Transverse colon (tissue), 4 donors: ENCODE results near the gene C16orf86. TPM values are rescaled to one million over a fixed set of nuclear protein-coding genes. Genes with fewer than 3 reads are reported as not detected.
A peak's percentile ranks its signal among the peaks of the same experiment; 100 is the strongest.

Experiments used
- DNase-seq: peaks from one replicate; pipeline ENCODE4 v3.0.0-alpha.2; 2019
- H3K27ac ChIP-seq, 4 donors: fragments of 200-600 bp; sonication (generic); 2 replicates each; pipeline ENCODE4 v1.5.1; 2016 to 2018; ENCODE audit warnings: inconsistent platforms in 4 of 4
- H3K27me3 ChIP-seq: fragments of 200-600 bp; sonication (generic); 2 replicates; pipeline ENCODE4 v1.5.1; 2017; ENCODE audit warnings: inconsistent platforms
- H3K36me3 ChIP-seq, 4 donors: fragments of 200-600 bp; sonication (generic); 2 replicates each; pipeline ENCODE4 v1.5.1; 2017 to 2019; ENCODE audit warnings: inconsistent platforms in 4 of 4
- H3K4me1 ChIP-seq, 4 donors: fragments of 200-600 bp; sonication (generic); 2 replicates each; pipeline ENCODE4 v1.5.1; 2017 to 2020; ENCODE audit warnings: inconsistent platforms in 4 of 4
- H3K4me3 ChIP-seq, 4 donors: fragments of 200-600 bp; sonication (generic); 1 replicate in 1 of 4; 2 replicates in 3 of 4; pipeline versions ENCODE4 v1.5.1 to v1.6.1; 2017 to 2019; ENCODE audit warnings: inconsistent platforms in 4 of 4
- H3K9me3 ChIP-seq, 2 donors: fragments of 200-600 bp; sonication (generic); 2 replicates each; pipeline ENCODE4 v1.5.1; 2017 to 2019; ENCODE audit warnings: inconsistent platforms in 2 of 2
- EP300 ChIP-seq: sonication (generic); formaldehyde crosslinking; IDR thresholded peaks from one replicate; pipeline ENCODE4 v1.6.1; 2017; ENCODE audit warnings: antibody characterized with exemption, low read depth
- POLR2A ChIP-seq: fragments of 450-650 bp; IDR thresholded peaks from one replicate; pipeline ENCODE4 v1.6.1; 2016; ENCODE audit warnings: antibody characterized with exemption, mild to moderate bottlenecking, moderate library complexity
- POLR2AphosphoS5 ChIP-seq, 3 donors: sonication (generic); formaldehyde crosslinking; IDR thresholded peaks; one replicate each; pipeline ENCODE4 v1.6.1; 2016; ENCODE audit warnings: antibody characterized with exemption in 3 of 3
- WGBS, 2 donors: methylation state at CpG; one replicate each; pipeline ENCODE4 v1.1.5; 2018; ENCODE audit warnings: low coverage in 1 of 2; 5-methylcytosine and 5-hydroxymethylcytosine counted together
- in situ Hi-C, 4 donors: fragments of 200-750 bp; cut with MboI; loops; one replicate each; pipeline versions ENCODE4 v1.15.0 to v1.15.1; 2017; ENCODE audit warnings: low sequenced_read_pairs in 3 of 4, low pct_ligation_motif_present in 1 of 4, low pct_unique_long_range_greater_than_20kb in 1 of 4
- intact Hi-C: fragments of 100-400 bp; cut with DNase I; formaldehyde crosslinking; loops from one replicate; pipeline ENCODE4 v1.15.1; 2023; ENCODE audit warnings: low total_unique reads
- total RNA-seq, 4 donors: library from RNA; depleted of rRNA; stranded (reverse); fragments of >200 nt; gene quantifications; one replicate each; pipeline ENCODE4 v1.1.0, GENCODE V29; 2016
- TF ChIP-seq, protein P1 (sequence below), 5 experiments: fragments of 200-600 bp in 3 of 5; fragments of 450-650 bp in 2 of 5; sonication (generic) in 3 of 5; IDR thresholded peaks; 1 replicate in 2 of 5; 2 replicates in 3 of 5; pipeline ENCODE4 v1.5.1; 2016 to 2017; ENCODE audit warnings: antibody characterized with exemption in 5 of 5, inconsistent platforms in 3 of 5, mild to moderate bottlenecking in 2 of 5, moderate library complexity in 1 of 5

C16orf86 gene
- total RNA-seq, 4 donors from 2014 or later = 0.60 to 7.1 (median 4.4) TPM

DNA sequence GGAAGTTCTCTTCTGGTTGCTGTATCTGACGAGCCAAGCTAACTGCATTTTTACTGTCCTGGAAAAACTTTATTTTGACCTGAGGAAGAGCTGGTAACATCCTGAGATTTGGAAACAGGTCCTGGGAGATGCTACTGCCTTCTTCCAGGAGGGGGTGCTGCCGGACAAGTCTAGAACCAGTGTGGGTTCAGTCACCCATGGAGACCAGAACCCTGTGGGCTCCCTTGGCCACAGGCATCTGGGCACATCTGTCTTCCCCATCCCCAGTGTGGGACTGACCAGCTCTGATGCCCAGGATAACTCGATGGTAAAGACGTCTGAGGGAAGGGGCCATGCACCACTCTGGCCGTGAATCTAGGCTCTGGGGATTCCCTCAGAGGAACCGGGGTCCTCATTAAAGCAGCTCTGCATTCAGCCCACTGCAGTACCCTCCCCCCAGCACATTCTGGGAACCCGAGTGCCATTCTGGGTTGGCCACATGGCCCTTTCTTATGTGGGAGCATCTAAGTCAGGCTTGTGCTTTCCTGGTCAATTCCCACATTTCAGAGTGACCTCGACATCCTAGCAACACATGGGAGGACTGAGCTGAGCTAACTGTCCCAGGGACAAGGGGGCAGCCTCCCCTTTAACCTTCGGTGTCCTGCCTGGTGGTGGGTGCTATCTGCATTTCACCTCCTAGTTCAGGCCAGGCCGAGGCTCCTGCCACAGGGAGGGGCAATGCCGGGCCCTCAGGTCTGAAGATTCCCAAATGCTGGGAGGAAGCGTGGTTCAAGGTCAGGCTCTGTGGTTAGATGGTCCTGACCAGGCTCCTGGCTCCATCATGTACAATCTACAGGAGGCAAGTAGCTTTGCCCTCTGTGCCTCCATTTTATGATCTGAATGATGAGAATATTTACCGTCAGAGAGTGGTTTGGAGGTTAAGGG lies 6.4 kb downstream of the C16orf86 start:
- peak; percentile 79 for DNase-seq
- intact Hi-C loops = no loop called here
- no peaks in the 10 kb centered on the region for H3K27me3 ChIP-seq
- H3K4me1 ChIP-seq = peaks cover 27 to 53% (median 40%) of the 10 kb centered on the region in 4 donors
- WGBS, 2 donors = 44% methylated on average over 13 of the region's 13 CpGs; no CpG with 5 or more reads in 1 of the 2 donors
- H3K9me3 ChIP-seq = no peaks in the 10 kb centered on the region
- no peaks in the 10 kb centered on the region for H3K36me3 ChIP-seq
- no peak overlapping the region for H3K4me3 ChIP-seq
- H3K27ac ChIP-seq = peak overlapping the region; percentile 73 to 84 (median 82)
- TF ChIP-seq, protein P1, sequence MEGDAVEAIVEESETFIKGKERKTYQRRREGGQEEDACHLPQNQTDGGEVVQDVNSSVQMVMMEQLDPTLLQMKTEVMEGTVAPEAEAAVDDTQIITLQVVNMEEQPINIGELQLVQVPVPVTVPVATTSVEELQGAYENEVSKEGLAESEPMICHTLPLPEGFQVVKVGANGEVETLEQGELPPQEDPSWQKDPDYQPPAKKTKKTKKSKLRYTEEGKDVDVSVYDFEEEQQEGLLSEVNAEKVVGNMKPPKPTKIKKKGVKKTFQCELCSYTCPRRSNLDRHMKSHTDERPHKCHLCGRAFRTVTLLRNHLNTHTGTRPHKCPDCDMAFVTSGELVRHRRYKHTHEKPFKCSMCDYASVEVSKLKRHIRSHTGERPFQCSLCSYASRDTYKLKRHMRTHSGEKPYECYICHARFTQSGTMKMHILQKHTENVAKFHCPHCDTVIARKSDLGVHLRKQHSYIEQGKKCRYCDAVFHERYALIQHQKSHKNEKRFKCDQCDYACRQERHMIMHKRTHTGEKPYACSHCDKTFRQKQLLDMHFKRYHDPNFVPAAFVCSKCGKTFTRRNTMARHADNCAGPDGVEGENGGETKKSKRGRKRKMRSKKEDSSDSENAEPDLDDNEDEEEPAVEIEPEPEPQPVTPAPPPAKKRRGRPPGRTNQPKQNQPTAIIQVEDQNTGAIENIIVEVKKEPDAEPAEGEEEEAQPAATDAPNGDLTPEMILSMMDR (IDR thresholded peaks at IDR 0.05) = peak; percentile 64 to 84 (median 74)
- no peak for TF ChIP-seq POLR2AphosphoS5 (IDR thresholded peaks at IDR 0.05)
- no peak for TF ChIP-seq EP300
- in situ Hi-C loops = loop anchor here in 3 of 4 donors (10.0 to 25.0 kb wide), 2 partner anchors 111 to 142 kb away; partner anchors contain the start of gene CTCF (in 2 of the 3)

DNA sequence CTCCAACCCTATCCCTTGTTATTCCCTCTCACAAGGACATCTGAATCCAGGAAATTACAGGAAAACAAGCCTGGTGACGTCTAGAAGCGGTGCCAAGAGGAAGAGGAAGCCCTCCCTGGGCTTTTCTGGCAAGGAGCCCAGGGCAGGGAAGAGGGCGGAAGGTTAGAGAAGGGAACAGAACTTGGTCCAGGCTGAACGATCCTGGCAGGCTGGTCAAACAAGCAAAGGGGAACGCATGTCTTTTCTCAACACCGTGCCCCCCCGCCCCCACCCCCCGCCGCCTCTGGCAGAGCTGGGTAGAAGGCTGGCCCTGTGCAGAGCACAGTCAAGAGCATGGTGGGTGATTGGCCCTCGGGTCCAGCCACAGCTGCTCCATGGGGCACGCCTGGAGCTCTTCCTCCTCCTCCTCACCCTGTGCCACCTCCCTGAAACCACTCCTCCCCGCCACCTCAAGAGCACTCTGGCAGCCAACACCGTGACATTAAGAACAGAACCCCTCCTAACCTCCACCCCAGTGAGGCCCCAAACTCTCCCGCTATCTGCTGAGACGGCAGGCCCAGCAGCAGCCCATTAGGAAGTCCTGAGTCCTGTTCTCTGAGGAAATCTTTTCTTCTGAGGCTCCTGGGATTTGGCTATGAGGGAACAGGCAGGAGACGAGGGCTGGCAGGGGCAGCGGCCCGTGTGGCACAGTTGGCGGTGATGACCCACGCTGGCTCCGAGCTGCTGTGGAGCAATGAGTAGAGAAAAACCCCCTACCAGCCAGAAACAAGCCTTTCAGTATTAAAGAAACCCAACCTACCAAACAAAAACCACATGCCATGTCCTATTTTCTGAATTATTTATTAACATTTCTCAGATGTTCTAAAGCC lies 7.3 kb downstream of the C16orf86 start:
- no peak overlapping the region for H3K4me3 ChIP-seq
- H3K27ac ChIP-seq = peak overlapping the region; percentile 73 to 84 (median 82)
- in situ Hi-C loops (loop anchor here in 3 of 4 donors (10.0 to 25.0 kb wide), 2 partner anchors 112 to 141 kb away; partner anchors contain the start of gene CTCF (in 2 of the 3)), intact Hi-C loops (no loop called here)
- H3K36me3 ChIP-seq = no peaks in the 10 kb centered on the region
- no peaks in the 10 kb centered on the region for H3K9me3 ChIP-seq
- WGBS, 2 donors = 35 to 52% methylated on average over 8 to 16 of the region's 21 CpGs
- H3K4me1 ChIP-seq = peaks cover 24 to 60% (median 44%) of the 10 kb centered on the region in 4 donors
- peak; percentile 82 for DNase-seq
- TF ChIP-seq POLR2AphosphoS5 (IDR thresholded peaks at IDR 0.05) = peak in 2 of 3 donors; percentile 21 to 30
- TF ChIP-seq, protein P1 (IDR thresholded peaks at IDR 0.05) = no peak
- no peaks in the 10 kb centered on the region for H3K27me3 ChIP-seq

DNA sequence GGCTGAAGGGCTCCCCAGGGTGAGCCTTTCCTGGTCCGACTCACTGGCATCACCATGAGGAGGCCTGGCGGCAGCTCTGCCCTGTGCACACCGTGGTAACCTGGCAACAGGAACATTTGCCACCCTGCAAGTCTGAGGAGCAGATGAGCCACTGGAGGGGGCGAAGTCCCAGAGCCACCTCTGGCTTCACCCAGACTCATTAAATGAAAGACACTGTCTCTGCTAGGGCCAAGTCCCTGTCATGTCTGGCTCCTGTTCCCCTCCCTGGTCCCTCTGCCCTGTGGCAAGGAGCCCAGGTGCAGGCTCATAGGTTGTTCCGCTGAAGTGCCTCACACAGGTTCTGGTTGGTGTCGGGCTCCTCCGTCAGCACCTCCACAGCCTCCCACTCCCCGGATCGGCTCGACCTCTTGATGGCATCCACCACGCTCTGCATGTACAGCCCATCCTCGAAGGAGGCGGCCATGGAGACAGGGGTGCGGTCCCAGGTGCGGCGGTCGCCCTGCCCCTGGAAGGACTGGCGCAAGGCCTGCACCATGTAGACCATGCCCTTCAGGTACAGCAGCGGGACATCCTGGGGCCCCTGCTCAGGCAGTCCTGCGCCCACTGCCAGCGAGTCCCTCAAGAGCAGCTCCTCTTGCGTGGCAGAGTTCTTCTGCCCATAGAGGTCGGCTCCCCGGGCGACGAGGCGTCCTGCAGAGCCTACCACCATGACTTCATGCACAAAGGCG lies 8.4 kb downstream of the C16orf86 start:
- H3K9me3 ChIP-seq = no peaks in the 10 kb centered on the region
- no peaks in the 10 kb centered on the region for H3K27me3 ChIP-seq
- no peak for TF ChIP-seq EP300
- TF ChIP-seq POLR2AphosphoS5 (IDR thresholded peaks at IDR 0.05) = no peak
- TF ChIP-seq, protein P1 (IDR thresholded peaks at IDR 0.05) = peak in 1 of 5 experiments; percentile 30
- TF ChIP-seq POLR2A = peak; percentile 7
- peaks cover 24 to 64% (median 45%) of the 10 kb centered on the region in 4 donors for H3K4me1 ChIP-seq
- in situ Hi-C loops = loop anchor here in 3 of 4 donors (10.0 to 25.0 kb wide), 2 partner anchors 113 to 140 kb away; partner anchors contain the start of gene CTCF (in 2 of the 3)
- 87% methylated on average over 28 of the region's 28 CpGs; no CpG with 5 or more reads in 1 of the 2 donors for WGBS, 2 donors
- H3K36me3 ChIP-seq = no peaks in the 10 kb centered on the region
- intact Hi-C loops = no loop called here
- no peak for DNase-seq
- H3K4me3 ChIP-seq = no peak overlapping the region
- peak overlapping the region; percentile 73 to 84 (median 82) for H3K27ac ChIP-seq
